CD4-positive, alpha-beta T cell treated with Interleukin-1 beta for 1 hour (primary cell): ENCODE measurements around the gene EXOC4.
"Not testable (repeated sequence)": the region's sequence is repeated elsewhere in the genome, so short reads cannot be mapped to it uniquely, and the experiment has no call there.

Experiments
- DNase-seq, 2 donors: peaks; one replicate each; pipeline ENCODE4 v3.0.0-alpha.2; 2020 to 2022

The EXOC4 gene

GRCh38 chr7:133963629-133964028 lies 710.8 kb downstream of the EXOC4 start:
- no peak for DNase-seq

GRCh38 chr7:133971625-133972024 lies 718.7 kb downstream of the EXOC4 start:
- no peak for DNase-seq

GRCh38 chr7:133973710-133974109 lies 720.8 kb downstream of the EXOC4 start:
- DNase-seq = no peak

- no peak for DNase-seq
Observed at GRCh38 chr7:133975130-133975529, 722.3 kb downstream of the EXOC4 start.

GRCh38 chr7:133976140-133976539 lies 723.3 kb downstream of the EXOC4 start:
- no peak for DNase-seq

- DNase-seq = no peak
Observed at GRCh38 chr7:133977409-133978274, 724.8 kb downstream of the EXOC4 start.

- no peak for DNase-seq
Observed at GRCh38 chr7:133978502-133979295, 725.8 kb downstream of the EXOC4 start.

GRCh38 chr7:133980804-133981203 lies 727.9 kb downstream of the EXOC4 start:
- no peak for DNase-seq

- no peak for DNase-seq
Observed at GRCh38 chr7:133983685-133984419, 731.0 kb downstream of the EXOC4 start.

- DNase-seq = no peak
Observed at GRCh38 chr7:133985300-133985699, 732.4 kb downstream of the EXOC4 start.

- DNase-seq = no peak
Observed at GRCh38 chr7:133987582-133987981, 734.7 kb downstream of the EXOC4 start.

GRCh38 chr7:133993547-133993946 lies 740.7 kb downstream of the EXOC4 start:
- DNase-seq = no peak

GRCh38 chr7:133994100-133994499 lies 741.2 kb downstream of the EXOC4 start:
- DNase-seq = not testable (repeated sequence)

GRCh38 chr7:133997463-133997862 lies 744.6 kb downstream of the EXOC4 start:
- no peak for DNase-seq

GRCh38 chr7:133999178-133999577 lies 746.3 kb downstream of the EXOC4 start:
- DNase-seq = no peak

GRCh38 chr7:134004829-134005505 lies 752.1 kb downstream of the EXOC4 start:
- no peak for DNase-seq

GRCh38 chr7:134009314-134010110 lies 756.6 kb downstream of the EXOC4 start:
- no peak for DNase-seq

GRCh38 chr7:134013249-134013648 lies 760.4 kb downstream of the EXOC4 start:
- DNase-seq = no peak

- no peak for DNase-seq
Observed at GRCh38 chr7:134014935-134015334, 762.1 kb downstream of the EXOC4 start.

- DNase-seq = no peak
Observed at GRCh38 chr7:134016223-134016941, 763.5 kb downstream of the EXOC4 start.

- DNase-seq = no peak
Observed at GRCh38 chr7:134016942-134017303, 764.0 kb downstream of the EXOC4 start.
